H1 (cell line): Measurements from ENCODE around the gene PIF1. TPM values are rescaled to one million over a fixed set of nuclear protein-coding genes. Genes with fewer than 3 reads are reported as not detected.

Source experiments
- polyA plus RNA-seq, 7 experiments: library from polyadenylated mRNA; depleted of rRNA in 3 of 7; stranded (reverse) in 5 of 7; unstranded in 2 of 7; fragments of >200 nt in 5 of 7; fragments of 200-250 nt in 2 of 7; gene quantifications; 1 replicate in 5 of 7; 2 replicates in 1 of 7; 4 replicates in 1 of 7; pipeline versions ENCODE4 v1.2.1 to v1.2.3, GENCODE V29; 2011 to 2013; ENCODE audit warnings: missing spikeins in 2 of 7, mixed read lengths in 2 of 7
- total RNA-seq: library from RNA; stranded (reverse); fragmentation: NEBNext Ultra II Directional; extraction: Animal tissue kit (Norgen Biotek cat#: 25700); gene quantifications from 2 replicates; pipeline ENCODE4 v1.2.1, GENCODE V29; 2021
- TF ChIP-seq, protein P1 (sequence below): IDR thresholded peaks from 2 replicates; pipeline ENCODE4 v1.6.1; 2012; ENCODE audit warnings: low read length, inconsistent platforms
- TF ChIP-seq, protein P2 (sequence below): IDR thresholded peaks from 2 replicates; pipeline ENCODE4 v1.6.1; 2012; ENCODE audit warnings: inconsistent platforms

The PIF1 gene
- total and polyA plus RNA-seq, 2 of the 8 experiments (the other 6 are each of a cell fraction or from before 2014, with no cell fraction given), result 73.3 to 138 TPM

DNA sequence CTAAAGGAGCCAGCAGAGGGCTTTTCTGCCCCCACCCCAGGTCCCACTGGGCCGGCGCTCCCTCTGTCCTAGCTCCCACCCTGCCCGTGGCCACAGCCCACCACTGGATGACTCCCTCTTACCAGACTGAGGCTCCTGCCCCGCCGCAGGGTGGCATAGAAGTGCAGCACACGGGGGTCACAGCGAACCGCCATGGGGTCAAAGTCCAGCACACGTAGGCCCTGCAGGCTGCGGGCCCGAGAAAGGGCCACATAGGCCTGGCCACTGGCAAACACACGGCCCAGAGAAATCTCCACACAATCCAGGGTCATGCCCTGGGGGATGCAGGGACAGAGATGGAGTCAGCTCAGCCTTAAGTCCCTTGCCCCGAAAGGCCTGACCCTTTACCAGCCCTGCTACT is 9.0 kb downstream of the PIF1 start (continued):
- TF ChIP-seq, protein P1, sequence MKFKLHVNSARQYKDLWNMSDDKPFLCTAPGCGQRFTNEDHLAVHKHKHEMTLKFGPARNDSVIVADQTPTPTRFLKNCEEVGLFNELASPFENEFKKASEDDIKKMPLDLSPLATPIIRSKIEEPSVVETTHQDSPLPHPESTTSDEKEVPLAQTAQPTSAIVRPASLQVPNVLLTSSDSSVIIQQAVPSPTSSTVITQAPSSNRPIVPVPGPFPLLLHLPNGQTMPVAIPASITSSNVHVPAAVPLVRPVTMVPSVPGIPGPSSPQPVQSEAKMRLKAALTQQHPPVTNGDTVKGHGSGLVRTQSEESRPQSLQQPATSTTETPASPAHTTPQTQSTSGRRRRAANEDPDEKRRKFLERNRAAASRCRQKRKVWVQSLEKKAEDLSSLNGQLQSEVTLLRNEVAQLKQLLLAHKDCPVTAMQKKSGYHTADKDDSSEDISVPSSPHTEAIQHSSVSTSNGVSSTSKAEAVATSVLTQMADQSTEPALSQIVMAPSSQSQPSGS, result no peak
- TF ChIP-seq, protein P2, sequence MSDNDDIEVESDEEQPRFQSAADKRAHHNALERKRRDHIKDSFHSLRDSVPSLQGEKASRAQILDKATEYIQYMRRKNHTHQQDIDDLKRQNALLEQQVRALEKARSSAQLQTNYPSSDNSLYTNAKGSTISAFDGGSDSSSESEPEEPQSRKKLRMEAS, result no peak
